HUDEP-2 (cell line): Measurements from ENCODE around the gene ZDHHC7.
"Not testable (repeated sequence)": the region's sequence is repeated elsewhere in the genome, so short reads cannot be mapped to it uniquely, and the experiment has no call there.

Experiments used
- DNase-seq, 76 experiments: peaks; one replicate each; lab custom pipeline; 2025; ENCODE audit not compliant: unreplicated experiment in 76 of 76; lab: John Stamatoyannopoulos, UW

Gene ZDHHC7

DNA sequence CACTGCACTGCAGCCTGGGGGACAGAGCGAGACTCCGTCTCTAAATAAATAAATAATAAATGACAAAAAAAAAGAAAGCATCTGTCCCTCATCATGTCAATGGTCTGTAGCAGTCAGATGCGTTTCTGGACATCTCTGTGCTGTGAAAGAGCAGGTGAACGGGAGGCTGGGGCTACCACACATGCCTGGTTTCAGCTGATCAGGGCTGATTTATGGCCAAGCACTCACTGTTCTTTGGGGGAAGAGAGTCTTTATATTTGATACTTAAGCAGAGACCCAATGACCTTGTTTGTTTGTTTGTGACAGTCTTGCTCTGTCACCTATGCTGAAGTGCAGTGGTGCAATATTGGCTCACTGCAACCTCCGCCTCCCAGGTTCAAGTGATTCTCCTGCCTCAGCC, 33.7 kb upstream of the ZDHHC7 start:
- no peak for DNase-seq

DNA sequence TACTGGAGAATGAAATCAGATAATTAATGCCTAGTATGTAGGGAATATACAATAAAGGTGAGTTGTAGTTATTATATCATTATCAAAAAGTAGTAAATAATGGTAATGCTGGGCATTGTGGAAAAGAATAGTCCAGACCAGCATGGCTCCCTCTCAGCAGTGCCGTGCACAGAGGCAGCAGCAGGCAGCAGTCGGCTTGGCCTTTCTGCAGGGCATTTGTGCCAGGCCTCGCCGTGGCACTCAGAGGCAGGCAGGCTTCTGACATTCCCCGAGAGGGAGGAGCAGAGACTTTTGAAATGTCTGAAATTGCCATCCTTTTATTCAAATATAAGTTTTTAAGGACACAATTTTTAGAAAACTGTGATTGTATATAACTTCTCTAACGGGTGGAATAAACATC, 31.3 kb upstream of the ZDHHC7 start:
- DNase-seq, result no peak

GRCh38 chr16:85042167-85042526, 30.8 kb upstream of the ZDHHC7 start:
- no peak for DNase-seq

- DNase-seq, result no peak
These were observed 30.2 kb upstream of the ZDHHC7 start for GRCh38 chr16:85041219-85042166.

- no peak for DNase-seq
These were observed 29.4 kb upstream of the ZDHHC7 start for GRCh38 chr16:85040685-85041084.

DNA sequence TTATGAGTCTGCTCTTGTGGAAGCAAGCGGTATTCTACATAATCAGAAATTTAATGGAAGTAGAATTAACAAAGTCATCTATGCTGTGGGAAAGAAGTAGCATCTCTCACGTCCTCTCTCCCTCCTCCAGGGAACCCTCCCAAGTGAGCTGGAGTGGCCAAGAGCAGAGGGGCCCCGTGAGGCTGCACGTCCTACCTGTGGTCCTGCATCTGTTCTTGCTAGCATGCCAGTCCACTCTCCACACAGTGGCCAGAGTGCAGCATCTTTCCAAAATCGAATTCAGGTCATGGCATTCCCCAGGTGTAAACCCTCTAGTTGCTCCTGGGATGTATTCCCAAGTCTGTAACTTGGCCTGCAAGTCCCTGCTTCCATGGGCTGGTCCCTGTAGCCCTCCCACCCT, 26.4 kb upstream of the ZDHHC7 start:
- no peak for DNase-seq

- no peak for DNase-seq
These were observed 25.7 kb upstream of the ZDHHC7 start for GRCh38 chr16:85037050-85037410.

DNA sequence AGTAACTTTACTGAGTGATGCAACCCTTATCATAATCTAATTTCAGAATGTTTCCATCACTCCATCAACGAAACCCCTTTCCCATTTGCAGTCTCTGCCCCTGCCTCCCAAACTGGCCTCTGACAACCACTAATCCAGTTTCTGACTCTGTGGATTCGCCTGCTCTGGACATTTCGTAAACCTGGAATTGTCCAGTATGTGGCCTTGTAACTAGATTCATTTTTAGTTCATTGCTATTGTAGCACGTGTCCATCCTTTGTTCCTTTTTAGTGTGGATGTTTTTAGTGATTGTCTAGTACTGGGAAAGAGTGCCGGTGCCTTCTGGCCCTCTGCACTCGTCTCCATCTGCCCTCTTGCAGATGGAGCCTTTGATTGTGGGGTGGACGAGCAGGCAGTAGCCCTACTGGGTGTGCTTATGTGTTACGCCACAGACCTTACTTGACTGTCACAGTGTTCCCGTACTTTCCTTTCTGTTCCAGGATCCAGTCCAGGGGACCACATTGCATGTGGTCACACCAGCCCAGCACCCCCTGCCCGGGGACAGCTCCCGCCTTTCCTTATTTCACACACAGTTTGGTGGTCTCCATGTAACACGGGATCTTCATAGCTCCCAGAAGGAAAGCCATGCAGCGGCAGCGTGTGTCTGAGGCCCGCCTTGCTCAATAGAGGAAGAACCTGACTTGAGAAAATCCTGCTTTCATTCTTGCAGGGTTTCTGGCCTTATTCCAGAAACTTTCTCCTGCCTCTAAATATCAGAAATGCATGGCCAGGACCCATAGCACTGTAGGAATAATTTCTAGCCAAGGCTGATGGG, 25.1 kb upstream of the ZDHHC7 start:
- DNase-seq, result no peak

DNA sequence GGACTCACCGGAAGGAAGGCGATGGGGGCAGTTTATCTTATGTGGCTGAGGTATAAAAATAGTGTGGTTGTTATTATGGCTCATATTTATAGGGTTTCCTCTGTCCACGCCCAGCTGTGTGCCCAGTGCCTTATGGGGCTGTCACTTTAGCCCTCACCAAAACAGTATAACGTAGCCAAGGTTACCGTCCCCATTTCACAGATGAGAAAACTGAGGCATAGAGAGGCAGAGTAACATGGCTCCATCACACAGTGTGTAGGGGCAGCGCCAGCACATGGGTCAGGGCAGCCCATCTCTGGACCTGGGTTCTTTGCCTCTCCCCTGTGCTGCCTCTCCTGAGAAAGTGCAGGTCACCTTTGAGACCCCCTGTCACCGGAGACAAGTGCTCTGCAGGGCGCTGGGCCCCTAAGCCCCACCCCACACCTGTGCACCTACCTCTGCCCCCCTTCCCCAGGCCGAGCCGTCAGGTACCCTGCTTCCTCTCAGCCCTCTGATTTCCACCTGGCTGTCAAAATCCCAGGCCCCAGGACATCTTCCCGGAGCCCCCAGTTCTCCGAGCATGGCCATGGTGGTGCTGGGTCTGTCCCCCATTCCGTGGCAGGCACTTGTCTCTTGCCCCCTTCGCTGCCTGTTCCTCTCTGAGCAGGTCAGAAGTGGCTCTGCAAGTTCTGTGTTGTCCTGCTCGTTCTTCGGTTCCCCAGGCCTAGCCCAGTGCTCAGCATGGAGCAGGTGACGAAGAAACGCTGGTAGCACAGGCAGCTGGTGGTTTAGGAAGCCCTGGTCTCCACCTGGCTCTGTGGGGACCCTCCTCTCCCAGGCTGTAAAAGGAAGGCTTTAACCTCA, 23.5 kb upstream of the ZDHHC7 start:
- DNase-seq, result no peak

- DNase-seq, result no peak
These were observed 21.8 kb upstream of the ZDHHC7 start for GRCh38 chr16:85033171-85033570.

- not testable (repeated sequence) for DNase-seq
These were observed 20.9 kb upstream of the ZDHHC7 start for GRCh38 chr16:85032187-85032586.

DNA sequence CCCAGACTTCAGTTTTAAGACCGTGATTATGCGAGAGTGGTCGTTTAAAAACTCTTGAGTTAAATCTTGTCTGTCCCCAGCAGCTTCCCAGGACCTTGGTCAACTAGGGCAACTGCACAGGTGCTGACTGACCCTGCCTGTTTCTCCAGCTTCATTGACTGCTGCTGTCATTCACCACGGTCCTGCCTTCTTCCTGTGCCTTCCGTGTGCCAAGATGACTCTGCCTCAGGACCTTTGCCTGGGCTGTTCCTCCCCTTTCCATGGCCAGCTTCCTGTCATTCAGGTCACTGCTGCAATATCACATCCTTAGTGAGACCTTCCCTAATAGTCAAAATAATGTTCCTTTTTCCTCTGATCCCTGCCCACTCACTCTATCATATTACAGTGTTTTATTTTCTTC, 20.1 kb upstream of the ZDHHC7 start:
- no peak for DNase-seq

DNA sequence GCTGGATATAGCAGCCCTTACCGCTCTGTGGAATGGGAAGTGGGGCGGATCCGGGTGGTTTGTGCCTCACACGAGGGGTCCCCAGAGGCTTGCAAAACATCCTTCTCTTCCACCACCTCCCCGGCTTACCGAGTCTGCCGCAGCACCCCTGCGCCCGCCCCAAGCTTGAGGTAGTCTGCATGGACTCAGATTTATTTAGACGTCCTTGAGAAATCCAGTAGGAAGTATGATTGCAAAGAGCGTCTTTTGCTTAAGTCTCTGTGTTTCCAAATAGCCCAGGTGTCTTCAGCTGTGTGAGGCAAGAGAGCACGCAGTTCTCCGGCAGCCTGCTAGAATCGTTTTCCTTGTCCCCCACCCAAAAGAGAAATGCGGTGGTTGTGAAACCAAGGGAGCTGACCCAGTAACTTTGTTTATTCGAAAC, 18.7 kb upstream of the ZDHHC7 start:
- no peak for DNase-seq

DNA sequence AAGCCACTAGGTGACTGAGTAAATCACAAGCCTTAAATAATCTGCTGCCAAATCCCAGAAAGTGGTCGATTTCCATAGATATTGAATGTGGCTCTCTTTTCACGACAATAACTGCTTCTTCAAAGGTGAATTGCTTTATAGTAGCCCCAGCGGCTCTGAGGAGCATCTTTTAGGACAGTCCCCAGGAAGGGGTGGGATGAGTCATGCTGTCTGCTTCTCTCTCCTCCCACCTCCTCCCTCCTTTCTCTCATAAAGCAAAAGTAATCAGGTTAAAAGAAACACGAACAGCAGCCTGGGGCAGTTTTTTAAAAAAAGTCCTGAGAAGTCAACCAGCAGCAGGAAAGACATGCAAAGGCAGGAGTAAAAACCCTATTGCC, 18.1 kb upstream of the ZDHHC7 start:
- peak in 6 of 76 experiments; percentile 5 to 18 (median 12) for DNase-seq

DNA sequence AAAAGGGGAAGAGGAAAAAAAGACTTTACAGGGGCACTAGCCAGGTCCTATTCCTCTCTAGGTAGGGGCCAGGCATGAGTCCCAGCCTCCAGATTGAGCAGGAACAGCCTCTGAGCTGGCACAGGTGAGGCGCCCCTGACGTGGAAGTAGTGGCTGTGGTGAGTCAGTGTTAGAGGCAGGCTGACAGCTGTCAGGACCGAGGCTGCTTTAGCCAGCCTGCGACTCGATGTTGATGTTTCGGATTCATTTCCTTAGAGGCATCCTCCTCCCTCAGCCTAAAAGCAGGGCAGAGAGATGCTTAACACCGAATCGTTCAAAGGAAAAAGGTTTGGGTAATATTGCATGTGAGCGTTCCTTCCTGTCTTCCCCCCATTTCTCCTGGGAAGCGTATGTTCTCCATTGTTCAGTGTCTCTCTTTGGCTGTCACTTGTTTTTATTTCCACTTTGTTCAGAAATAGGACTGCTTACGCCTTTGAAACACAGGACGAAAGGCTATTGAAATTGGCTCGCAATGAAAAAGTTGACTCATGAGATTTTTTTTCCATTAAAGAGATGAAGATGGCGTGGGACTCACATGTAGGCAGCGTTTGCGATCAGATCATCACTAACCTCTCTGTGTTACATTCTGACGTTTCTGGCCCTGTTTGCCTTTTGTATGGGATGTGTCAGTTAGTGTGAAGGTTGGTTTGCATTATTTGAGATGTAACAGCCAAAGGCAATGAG, 17.5 kb upstream of the ZDHHC7 start:
- DNase-seq, result no peak

DNA sequence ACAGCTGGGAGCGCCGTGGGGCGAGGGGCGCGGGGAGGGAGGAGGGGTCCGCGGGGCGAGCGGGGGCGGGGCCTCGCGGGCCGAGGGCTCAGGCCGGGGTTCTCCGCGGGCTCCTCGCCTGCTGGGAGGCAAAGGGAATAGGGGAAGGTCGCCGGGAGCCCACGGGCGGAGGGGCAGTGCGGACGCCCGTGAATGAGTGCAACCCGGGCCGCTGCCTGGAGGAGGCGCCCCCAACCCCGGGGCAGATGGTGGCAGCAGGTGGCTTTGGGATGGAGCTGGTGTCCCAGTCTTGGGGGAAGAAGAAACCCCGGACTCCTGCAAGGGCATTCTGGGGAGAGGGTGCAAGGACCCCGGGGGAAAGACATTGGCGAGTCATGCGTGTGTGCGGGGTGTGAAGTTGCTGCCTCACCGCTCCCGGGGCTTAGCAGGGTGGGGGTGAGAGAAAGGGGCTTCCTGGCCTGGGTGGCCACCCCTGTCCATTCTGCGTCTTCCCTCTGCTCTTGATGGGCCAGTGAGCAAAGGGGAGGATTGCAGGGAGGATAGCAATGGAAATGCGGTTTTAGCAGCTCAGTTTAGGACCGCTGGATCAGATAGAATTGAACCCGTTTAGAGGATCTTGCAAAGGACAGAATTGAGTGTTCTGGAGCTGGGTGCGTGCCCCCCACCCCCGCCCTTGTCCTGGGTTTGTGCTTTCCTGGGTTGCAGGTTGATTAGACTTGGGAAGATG, 16.8 kb upstream of the ZDHHC7 start:
- peak in 4 of 76 experiments; percentile 7 to 25 (median 14) for DNase-seq

- DNase-seq, result peak in 72 of 76 experiments; percentile 22 to 96 (median 86)
These were observed 16.1 kb upstream of the ZDHHC7 start, which contains the start of gene KIAA0513 for GRCh38 chr16:85027349-85027957. Gene KIAA0513 (plus strand): TSS chr16:85027795. CDS start chr16:85067072, 39,277 bp downstream.

- DNase-seq, result no peak
These were observed 15.4 kb upstream of the ZDHHC7 start for GRCh38 chr16:85026703-85027102.
